Measurements from ENCODE around the gene ACSBG1. TPM values are rescaled to one million over a fixed set of nuclear protein-coding genes. Genes with fewer than 3 reads are reported as not detected.

Gene ACSBG1
- total RNA-seq, 4 donors from 2014 or later: 75.9 to 131 (median 92.8) TPM

DNA sequence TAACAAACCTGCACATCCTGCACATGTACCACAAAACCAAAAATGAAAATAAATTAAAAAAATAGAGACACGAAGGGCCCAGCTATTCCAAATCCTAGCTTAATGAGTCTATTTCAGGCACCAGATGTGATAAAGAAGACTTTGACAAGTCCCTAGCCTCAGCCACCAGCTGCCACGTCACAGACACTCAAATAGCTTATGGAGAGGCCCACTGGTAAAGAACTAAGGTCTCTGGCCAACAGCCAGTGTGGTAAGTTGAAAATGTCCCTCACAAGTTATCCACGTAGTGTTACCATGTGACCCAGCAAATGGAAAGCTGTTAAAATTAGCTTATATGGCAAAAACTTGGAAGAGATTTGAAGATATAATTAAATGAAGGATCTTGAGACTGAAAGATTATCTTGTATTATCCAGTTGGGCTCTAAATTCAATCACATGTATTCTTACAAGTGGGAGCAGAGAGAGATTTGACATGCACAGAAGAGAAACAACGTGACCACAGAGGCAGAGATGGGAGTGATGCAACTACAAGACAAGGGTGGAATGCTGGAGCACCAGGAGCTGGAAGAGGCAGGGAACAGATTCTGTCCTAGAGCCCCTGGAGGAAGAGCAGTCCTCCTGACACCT lies 10.9 kb downstream of the ACSBG1 start:
- intact Hi-C loops (cut with DNase I; ENCODE audit: low total_unique reads): no loop called here
- 61 to 65% methylated on average over 4 of the region's 4 CpGs for WGBS, 2 donors
- TF ChIP-seq CTCF (IDR thresholded peaks at IDR 0.05) (no peak), POLR2A (IDR thresholded peaks at IDR 0.05) (no peak)
- no peak overlapping the region for H3K4me3 ChIP-seq (ENCODE audit: low read depth, poor library complexity, severe bottlenecking)
- DNase-seq (ENCODE audit: low spot score in 2 of 2): no peak

DNA sequence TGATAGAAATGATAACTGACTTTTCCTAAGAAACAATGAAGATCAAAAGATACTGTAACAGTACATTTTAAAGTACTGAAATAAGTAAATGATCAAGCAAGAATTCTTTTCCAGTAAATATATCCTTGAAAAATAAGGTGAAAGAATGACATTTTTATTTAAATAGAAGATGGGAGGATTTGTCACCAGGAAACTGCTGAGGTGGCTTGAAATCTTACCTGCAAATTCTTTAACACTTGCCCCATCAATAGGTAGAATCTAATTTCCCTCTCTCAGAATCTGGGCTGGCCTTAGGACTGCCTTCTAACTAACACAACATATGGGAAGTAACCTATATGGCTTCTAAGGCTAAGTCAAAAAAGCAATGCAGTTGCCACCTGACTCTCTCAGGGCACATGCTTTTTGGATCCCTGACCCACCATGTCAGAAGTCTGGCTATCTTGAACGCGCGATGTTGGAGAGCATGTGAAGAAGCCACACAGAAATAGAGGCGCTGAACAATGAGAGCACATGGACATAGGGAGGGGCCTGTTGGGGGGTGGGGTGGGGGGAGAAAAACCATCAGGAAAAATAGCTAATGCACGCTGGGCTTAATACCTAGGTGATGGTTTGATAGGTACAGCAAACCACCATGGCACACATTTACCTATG lies 11.5 kb downstream of the ACSBG1 start:
- intact Hi-C loops (cut with DNase I; ENCODE audit: low total_unique reads): no loop called here
- no peak for DNase-seq (ENCODE audit: low spot score in 2 of 2)
- 89 to 94% methylated on average over 5 of the region's 5 CpGs for WGBS, 2 donors
- no peak overlapping the region for H3K4me3 ChIP-seq (ENCODE audit: low read depth, poor library complexity, severe bottlenecking)
- no peak for TF ChIP-seq CTCF (IDR thresholded peaks at IDR 0.05)
- no peak for TF ChIP-seq POLR2A (IDR thresholded peaks at IDR 0.05)

- DNase-seq (ENCODE audit: low spot score in 2 of 2): no peak
- H3K4me3 ChIP-seq (ENCODE audit: low read depth, poor library complexity, severe bottlenecking): no peak overlapping the region
- 88 to 97% methylated on average over 1 of the region's 1 CpG for WGBS, 2 donors
- intact Hi-C loops (cut with DNase I; ENCODE audit: low total_unique reads): no loop called here
- TF ChIP-seq CTCF (IDR thresholded peaks at IDR 0.05) (no peak), POLR2A (IDR thresholded peaks at IDR 0.05) (no peak)
These were observed 13.7 kb downstream of the ACSBG1 start for GRCh38 chr15:78220713-78221112.

- no peak overlapping the region for H3K4me3 ChIP-seq (ENCODE audit: low read depth, poor library complexity, severe bottlenecking)
- intact Hi-C loops (cut with DNase I; ENCODE audit: low total_unique reads): no loop called here
- 57 to 65% methylated on average over 7 of the region's 7 CpGs for WGBS, 2 donors
- TF ChIP-seq CTCF (IDR thresholded peaks at IDR 0.05): no peak
- no peak for TF ChIP-seq POLR2A (IDR thresholded peaks at IDR 0.05)
- DNase-seq (ENCODE audit: low spot score in 2 of 2): peak in 1 of 2 donors; percentile 58
These were observed 17.9 kb downstream of the ACSBG1 start for GRCh38 chr15:78216276-78217104.

GRCh38 chr15:78213956-78214355 lies 20.4 kb downstream of the ACSBG1 start:
- TF ChIP-seq POLR2A (IDR thresholded peaks at IDR 0.05) (no peak), CTCF (IDR thresholded peaks at IDR 0.05) (no peak)
- H3K4me3 ChIP-seq (ENCODE audit: low read depth, poor library complexity, severe bottlenecking): no peak overlapping the region
- WGBS, 2 donors: 73 to 74% methylated on average over 4 of the region's 4 CpGs
- intact Hi-C loops (cut with DNase I; ENCODE audit: low total_unique reads): no loop called here
- no peak for DNase-seq (ENCODE audit: low spot score in 2 of 2)
